Amniotic stem cell (primary cell): Measurements from ENCODE around the gene SULF2.

ENCODE experiments used
- DNase-seq: peaks from one replicate; lab custom pipeline; 2025; lab: John Stamatoyannopoulos, UW

Gene SULF2

GRCh38 chr20:47647994-47648393, 137.3 kb downstream of the SULF2 start:
- no peak for DNase-seq

DNA sequence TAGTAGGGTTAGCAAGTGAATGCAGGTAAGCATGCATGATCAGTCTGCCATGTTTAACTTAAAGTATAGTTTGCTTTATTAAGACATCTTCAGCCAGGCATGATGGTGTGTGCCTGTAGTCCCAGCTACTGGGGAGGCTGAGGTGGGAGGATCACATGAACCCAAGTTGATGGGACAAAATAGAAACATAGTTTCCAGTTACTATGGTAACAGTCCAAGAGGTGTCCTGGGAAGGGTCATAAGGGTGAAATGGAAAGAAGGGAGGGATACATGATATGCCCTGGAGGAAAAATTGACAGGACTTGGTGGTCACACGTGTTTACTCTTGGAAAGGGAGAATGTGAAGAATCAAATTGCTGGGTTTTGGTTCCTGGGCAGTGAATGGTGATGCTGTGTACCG, 139.6 kb downstream of the SULF2 start:
- no peak for DNase-seq

GRCh38 chr20:47642624-47643023, 142.7 kb downstream of the SULF2 start:
- no peak for DNase-seq

DNA sequence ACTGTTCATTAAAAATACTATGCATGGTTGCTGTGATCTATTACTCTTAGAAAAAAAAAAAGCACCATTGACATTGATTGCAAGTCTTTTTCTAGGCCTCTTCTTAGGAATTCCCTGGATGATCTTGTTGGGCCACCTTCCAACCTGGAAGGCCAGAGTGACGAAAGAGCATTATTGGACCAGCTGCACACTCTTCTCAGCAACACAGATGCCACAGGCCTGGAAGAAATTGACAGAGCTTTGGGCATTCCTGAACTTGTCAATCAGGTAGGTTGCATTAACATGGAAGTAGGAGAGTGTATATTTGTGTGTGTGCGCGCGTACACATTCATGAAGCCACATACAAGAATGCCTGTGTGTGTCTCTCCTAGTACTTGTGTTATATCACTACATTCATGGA, 143.2 kb downstream of the SULF2 start:
- no peak for DNase-seq

DNA sequence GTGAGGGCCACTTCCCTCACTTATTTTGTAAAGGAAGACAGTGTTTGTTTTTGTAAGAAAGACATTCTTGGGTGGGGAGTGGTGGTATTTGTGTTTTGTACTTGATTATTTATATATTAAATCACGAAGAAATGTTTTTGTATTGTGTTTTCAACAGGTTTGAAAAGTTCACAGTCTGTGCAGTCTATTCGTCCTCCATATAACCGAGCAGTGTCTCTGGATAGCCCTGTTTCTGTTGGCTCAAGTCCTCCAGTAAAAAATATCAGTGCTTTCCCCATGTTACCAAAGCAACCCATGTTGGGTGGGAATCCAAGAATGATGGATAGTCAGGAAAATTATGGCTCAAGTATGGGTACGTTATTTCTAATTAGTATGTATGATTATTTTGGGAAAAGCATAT, 146.4 kb downstream of the SULF2 start:
- DNase-seq, result no peak

- DNase-seq, result no peak
Measured at GRCh38 chr20:47635256-47635655, 150.0 kb downstream of the SULF2 start.

DNA sequence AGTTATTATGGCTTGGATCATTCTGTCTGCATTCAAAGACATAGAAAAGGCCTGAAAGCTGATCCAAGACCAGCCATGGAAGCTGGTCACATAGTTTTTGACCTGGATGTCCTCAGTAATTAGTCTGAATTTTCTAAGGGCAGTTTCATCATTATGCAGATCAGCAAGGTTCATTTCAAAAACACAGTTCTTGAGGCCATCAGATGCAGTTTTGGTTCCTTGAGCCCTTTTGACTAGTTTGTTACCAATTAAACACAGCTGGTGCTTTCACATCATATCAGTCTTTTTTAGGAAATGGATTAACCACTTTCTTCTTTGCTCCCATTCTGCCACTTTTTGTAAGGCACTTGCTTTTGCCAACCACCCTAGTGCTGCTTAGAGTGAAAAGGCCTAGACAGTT, 154.2 kb downstream of the SULF2 start:
- no peak for DNase-seq

GRCh38 chr20:47629907-47630306, 155.4 kb downstream of the SULF2 start:
- DNase-seq, result no peak

- no peak for DNase-seq
Measured at GRCh38 chr20:47627540-47627939, 157.7 kb downstream of the SULF2 start.

- no peak for DNase-seq
Measured at GRCh38 chr20:47623206-47623605, 162.1 kb downstream of the SULF2 start.

GRCh38 chr20:47622118-47622665, 163.1 kb downstream of the SULF2 start:
- DNase-seq, result no peak

DNA sequence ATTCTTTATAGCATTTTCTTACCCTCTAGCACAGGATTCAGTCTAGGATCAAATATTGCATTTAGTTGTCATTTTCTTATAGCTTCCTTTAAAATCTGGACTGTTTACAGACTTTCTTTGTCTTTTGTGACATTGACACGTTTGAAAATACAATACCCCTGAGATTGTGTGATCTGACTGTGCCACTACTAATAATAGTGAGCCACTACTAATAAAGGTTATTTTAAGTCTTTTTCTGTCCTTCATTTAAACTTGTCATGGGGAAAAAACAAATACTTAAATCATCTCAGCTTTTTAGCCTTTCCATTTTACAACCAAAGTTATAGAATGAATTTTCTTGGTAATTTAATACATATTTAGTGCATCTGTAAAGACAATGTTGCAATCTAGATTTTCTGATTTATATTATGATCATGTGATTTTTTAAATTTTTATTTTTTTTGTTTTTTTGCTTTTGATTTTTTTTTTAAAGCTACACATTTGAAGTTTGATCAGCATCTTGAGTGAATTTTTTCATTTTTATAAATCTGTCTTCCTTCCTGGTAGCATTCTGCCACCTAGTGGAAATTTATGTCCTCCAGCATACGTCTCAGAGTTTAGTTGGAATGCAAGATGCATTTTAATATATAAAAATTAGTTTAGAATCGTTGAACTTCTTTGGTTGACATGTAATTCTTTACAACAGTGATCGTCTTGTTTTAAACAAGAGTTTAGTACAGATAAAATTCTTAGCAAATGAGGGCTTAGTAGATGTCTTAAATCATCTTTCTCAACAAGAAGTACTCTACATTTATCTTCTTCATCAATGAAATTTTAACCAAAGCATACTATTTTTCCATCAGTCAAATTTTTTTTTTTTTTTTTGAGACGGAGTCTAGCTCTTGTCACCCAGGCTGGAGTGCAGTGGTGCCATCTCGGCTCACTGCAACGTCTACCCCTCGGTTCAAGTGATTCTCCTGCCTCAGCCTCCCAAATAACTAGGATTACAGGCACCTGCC, 164.2 kb downstream of the SULF2 start:
- DNase-seq, result no peak

GRCh38 chr20:47618479-47618878, 166.8 kb downstream of the SULF2 start:
- no peak for DNase-seq

- no peak for DNase-seq
Measured at GRCh38 chr20:47614703-47615309, 170.5 kb downstream of the SULF2 start.

DNA sequence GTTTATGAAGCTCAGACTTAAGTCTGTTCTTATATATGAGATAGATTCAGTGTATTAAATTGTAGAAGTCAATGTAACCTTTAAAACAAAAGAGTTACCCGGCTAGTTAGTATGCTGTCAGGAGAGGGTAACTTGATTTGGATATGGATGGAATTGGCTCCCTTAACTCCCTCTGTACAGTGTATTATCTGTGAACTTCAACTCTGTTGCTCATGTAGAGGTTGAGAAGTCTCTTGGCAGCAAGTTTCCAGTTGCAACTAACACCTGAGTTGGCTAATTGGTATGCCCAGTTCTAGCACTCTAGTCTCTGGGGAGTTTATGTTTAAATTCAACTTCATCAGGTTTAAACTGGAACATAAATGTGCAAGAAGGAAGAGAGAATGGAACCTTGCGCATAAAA, 172.6 kb downstream of the SULF2 start:
- DNase-seq, result no peak

DNA sequence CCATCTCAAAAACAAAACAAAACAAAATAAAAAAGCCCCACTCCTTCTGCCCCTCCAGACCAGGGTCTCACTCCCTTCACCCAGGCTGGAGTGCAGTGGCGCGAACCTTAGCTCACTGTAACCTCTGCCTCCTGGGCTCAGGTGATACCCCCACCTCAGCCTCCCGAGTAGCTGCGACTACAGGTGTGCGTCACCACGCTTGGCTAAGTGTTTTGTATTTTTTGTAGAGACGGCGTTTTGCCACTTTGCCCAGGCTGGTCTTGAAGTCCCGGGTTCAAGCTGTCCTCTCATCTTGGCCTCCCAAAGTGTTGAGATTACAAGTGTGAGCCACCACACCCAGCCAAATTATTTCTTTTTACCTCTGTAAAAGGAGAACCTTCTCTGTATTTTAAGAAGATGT, 173.5 kb downstream of the SULF2 start:
- no peak for DNase-seq

DNA sequence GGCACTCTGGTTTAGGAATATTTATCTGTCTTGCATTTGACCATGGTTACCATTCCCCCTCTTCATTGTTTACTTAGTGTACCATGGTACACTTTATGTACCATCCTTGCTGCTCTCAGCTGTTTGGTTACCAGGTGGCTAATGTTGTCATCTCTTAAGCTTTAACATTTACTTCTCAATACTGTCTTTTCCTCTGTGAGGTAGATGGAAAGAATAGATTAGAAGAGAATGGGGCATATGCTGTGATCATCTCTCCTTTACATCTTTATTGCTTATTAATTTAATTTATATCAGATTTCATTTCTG, 174.4 kb downstream of the SULF2 start:
- no peak for DNase-seq

- peak; percentile 80 for DNase-seq
Measured at GRCh38 chr20:47610247-47610944, 174.9 kb downstream of the SULF2 start.

GRCh38 chr20:47609001-47609400, 176.3 kb downstream of the SULF2 start:
- DNase-seq, result no peak
